HG02884 (cell line): Measurements from ENCODE around the gene SLC8A2.
"Not testable (repeated sequence)": the region's sequence is repeated elsewhere in the genome, so short reads cannot be mapped to it uniquely, and the experiment has no call there.

Experiments used
- ATAC-seq: cut with Tn5 transposase; IDR thresholded peaks from one replicate; pipeline ENCODE4 v1.9.1; 2021; ENCODE audit warnings: mild to moderate bottlenecking, moderate library complexity; ENCODE audit not compliant: unreplicated experiment

The SLC8A2 gene

GRCh38 chr19:47384533-47384932 lies 87.2 kb downstream of the SLC8A2 start:
- ATAC-seq, result not testable (repeated sequence)

- ATAC-seq, result not testable (repeated sequence)
These were observed 87.8 kb downstream of the SLC8A2 start for GRCh38 chr19:47383890-47384289.

GRCh38 chr19:47381653-47382279 lies 89.9 kb downstream of the SLC8A2 start:
- ATAC-seq, result no peak

GRCh38 chr19:47381121-47381520 lies 90.6 kb downstream of the SLC8A2 start:
- no peak for ATAC-seq

- ATAC-seq, result no peak
These were observed 91.1 kb downstream of the SLC8A2 start for GRCh38 chr19:47380559-47380958.

- ATAC-seq, result no peak
These were observed 92.2 kb downstream of the SLC8A2 start for GRCh38 chr19:47379381-47379938.

- no peak for ATAC-seq
These were observed 93.4 kb downstream of the SLC8A2 start for GRCh38 chr19:47378246-47378645.
